ENCODE measurements around the gene BTBD9.

Gene BTBD9

DNA sequence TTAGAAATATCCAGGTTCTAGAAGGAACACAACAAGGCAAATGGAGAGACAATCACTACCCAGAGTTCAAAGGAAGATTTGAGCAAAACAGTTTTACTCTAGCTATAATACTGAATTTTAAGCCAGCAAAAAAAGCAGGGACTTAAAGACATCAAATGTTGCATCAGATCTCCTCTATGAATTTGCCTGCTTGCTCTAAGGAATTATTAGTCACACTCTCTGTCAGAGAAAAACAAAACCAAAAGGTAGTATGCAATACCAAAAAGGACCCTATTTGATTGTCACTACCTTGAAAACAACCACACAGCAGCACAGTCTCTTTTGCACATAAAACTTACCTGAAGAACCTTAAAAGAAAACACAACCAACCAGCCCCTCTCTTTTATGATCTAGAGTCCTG lies 46.3 kb downstream of the BTBD9 start:
- DNase-seq, result no peak

DNA sequence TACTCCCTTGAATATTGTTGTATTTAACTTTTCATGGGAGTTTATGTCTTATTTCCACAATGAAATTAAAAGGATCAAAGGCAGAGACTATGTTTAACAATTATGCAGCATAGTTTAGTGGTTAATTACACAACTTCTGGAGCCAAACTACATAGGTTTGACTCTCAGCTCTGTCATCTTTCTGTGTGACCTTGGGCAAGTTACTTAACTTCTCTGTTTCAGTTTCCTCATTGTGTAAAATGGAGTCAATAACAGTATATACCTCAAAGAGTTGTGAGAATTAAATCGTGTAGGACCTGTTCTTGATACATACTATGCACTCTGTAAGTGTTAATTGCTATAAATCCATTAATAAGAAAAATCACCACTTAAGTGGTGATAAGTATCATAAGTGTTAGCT lies 48.3 kb downstream of the BTBD9 start:
- no peak for DNase-seq

DNA sequence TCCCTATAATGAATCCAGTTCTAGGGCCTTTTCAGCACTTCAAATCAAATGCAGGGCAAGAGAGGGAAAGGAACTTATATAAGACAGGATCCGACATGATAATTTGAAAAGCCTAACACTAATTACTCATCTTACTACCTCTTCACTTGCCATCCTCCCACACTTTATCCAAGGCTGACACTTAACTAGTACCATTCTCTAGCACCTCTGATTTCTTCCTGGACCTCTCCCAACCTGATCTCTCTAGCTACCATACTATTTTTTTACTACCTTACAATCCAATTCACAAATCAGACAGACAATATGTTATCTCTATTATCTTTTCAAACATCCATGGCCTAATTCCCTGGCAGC lies 50.4 kb downstream of the BTBD9 start:
- DNase-seq, result no peak

DNA sequence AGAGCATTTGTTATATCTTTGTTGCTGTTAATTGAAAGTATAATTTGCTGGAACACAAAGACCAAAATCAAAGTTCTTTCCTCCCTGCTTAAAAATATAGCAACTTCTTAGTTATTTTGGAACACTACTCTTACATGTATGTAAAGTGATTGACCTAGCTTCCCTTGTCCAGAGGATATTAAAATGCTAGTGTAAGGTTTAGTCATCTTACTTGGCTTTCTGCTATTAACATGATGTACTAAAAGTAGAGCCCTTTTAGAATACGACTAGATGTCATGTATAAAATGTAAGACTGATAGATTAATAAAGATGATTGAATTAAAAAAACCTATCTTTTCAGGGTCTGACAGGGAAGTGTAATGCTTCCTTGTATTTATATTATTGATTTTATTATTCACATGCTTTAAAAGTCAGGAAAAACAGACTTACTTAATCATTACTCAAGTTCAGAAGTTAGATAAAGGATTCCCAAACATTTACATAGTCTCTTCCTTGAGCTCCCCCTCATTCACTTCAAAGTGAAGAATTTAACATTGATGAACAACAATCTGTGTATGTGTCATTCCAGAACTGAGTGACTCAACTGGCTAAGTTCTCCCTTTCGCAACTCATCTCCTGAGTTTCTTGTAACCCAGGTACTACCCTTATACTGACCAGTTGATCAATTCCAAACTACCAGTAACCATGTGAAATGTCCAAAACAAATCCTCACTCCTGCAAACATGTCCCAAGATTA lies 50.9 kb downstream of the BTBD9 start:
- DNase-seq, result no peak

DNA sequence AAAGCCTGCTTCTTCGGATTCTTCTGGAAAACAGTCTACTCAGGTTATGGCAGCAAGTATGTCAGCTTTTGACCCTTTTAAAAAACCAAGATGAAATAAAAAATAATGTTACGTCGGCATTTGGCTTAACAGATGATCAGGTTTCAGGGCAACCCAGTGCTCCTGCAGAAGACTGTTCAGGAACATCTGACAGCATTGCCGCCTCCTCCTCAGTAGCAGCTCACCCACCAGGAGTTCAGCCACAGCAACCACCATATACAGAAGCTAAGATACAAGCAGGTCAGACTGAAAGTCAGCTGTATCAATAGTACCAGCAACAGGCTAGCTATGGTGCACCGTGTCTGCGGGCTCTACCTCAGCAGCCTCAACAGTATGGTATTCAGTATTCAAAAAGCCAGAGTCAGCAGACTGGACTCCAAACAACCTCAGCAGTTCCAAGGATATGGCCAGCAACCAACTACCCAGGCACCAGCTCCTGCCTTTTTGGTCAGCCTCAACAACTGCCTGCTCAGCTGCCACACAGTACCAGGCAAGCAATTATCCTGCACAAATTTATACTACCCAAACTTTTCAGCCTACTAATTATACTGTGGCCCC lies 51.9 kb downstream of the BTBD9 start:
- no peak for DNase-seq

DNA sequence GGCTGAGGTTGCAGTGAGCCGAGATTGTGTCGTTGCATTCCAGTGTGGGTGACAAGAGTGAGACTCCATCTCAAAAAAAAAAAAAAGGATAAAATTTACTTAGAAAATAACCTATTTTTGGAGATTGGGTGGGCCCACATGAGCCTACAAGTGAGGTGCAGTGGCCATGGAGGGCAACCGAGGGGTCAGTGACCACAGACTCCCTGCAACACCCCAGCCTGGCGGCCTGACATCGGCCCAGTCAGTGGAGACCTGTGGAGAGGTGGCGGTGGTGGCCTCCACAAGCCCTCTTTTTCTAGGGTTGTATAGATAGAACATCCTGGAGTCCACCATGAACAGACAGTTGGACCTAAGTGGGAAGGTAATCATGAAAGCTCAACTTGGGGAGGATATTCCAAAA lies 52.7 kb downstream of the BTBD9 start:
- no peak for DNase-seq

DNA sequence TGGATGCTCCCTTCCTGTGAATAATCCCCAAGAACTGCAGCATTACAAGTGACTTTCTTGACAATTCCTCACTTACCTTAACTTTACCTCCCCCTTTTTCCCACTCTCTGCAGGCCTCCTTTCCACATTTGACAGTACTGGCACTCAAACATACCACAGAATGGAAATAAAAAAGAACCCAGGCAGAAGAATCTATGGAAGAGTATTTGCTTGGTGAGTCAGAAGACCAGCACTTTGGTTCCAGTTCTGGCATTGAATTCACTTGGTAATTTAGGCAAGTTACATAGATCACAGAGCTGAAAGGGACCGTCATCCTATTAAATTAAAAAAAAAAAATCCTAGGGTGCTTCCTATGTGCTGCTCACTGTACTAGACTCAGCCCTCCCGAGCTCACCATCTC lies 55.0 kb downstream of the BTBD9 start:
- no peak for DNase-seq

DNA sequence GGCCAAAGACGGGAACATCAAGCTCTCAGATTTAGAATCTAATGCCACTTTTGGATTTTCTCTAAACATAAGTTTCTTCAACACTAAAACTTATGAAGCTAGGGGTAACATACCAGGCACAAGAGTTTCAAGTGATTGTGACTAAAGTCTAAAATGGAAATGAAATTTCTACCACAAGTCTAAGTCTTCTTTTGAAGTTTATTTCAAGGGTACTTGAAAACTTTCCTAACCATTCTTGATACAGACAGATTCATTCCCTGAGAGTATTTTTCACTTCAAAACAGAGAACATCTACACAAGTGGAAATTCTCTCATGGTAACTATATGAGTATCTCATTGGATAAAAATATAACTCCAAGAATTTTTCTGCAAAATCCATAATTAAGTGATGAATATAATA lies 56.2 kb downstream of the BTBD9 start:
- no peak for DNase-seq

DNA sequence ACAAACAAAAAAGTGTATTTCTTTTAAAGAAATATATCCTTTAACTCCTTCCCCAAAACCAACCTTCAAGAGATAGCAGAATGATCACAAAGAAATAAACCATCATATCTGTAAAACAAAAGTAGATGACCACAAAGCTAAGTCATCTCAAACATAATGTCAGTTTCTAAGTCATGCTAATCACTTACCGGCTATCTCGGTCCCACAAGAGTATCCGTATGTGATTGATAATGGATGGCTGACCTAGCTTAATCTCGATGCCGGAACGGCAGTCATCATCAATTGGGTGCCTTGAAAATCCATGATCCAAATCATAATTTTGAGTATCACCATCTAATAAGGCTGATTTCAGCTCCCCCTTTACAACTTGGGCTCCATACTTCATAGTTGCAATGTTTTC lies 59.7 kb downstream of the BTBD9 start:
- DNase-seq, result no peak

DNA sequence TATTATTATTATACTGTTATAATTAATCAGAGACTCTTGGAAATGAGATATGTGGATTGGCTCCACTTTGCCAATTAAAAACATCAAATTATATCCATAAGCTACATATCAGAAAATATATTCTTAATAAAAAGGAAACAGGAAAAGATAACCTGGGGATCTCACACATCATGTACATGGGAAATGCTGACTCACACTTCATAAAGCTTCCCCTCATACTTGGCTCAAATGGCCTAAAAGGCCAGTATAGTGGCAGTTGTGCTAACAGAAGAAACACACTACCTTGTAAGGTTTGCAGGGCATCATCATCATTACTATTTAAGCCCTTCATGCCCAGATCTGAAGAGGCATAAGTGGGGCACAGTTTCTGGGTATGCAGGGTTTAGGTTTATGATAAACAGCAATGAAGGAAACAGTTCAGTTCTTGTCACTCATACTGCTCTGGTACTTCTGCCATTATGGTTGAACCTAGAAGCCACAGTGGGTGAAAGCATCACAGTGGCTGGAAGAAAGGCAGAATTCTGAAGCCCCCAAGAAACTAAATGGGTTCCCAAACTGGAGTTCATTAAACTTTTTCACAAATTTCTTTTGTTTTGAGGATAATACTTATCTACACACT lies 60.6 kb downstream of the BTBD9 start:
- DNase-seq, result no peak

DNA sequence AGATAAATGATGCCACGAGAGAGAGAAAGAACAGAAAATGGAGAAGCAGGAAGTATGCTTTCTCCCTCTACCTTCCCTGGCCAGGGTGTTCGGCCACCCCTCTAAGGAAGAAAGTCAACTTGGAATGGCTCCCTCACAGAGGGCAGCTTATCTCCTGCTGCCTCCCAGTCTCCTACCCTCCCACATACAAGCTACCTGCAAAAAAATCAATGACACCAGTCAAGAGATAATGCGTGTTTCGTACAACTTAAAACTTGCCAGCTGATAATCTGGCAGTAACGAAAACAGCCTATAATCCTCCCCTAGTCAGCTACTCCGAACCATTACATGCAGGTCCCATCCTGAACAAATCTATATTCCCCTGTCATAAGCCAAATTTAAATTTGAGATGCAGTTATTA lies 61.7 kb downstream of the BTBD9 start:
- DNase-seq, result no peak

DNA sequence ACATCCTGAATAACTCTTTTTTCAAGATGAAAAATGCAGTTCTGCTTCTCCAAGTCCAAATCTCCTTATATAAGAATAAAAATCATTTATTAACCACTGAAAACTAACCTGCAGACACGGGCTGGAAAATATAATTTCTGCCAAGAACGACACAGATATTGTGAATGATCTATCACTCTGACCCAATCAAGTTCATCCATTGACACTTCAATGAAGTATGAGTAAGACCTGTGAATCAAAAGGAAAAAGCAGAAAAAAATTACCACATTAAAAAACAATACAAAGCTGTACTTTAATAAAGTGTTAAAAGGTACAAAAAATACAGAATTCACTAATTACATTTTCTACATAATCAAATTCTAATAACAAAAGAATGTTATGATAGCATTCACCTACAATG lies 62.2 kb downstream of the BTBD9 start:
- DNase-seq, result no peak

DNA sequence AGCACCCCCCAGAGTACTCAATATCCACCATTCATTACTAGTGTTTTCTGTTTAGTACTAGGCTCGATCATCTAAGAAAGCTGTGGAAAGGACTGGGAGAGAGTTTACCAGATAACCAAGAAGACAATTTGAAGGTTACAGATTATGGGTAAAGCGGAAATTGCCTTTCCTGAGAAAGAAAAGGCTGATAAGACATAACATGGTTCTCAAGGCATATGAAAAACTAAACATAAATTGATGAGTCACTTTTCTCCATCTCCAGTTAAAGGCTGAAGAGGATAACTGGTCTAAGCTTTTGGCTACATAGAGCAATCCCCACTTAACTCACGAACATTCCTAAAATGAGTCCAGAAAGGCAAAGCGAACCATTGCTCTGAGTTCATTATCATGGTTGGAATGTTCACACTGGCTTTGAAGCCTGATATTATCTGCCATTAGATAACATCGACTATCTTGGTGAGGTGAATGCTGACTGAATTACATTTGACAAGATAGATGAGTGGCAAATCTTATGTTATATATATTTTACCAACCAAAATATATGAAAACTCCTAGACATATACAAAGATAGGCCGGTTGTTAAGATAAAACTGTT lies 65.8 kb downstream of the BTBD9 start:
- DNase-seq, result no peak

DNA sequence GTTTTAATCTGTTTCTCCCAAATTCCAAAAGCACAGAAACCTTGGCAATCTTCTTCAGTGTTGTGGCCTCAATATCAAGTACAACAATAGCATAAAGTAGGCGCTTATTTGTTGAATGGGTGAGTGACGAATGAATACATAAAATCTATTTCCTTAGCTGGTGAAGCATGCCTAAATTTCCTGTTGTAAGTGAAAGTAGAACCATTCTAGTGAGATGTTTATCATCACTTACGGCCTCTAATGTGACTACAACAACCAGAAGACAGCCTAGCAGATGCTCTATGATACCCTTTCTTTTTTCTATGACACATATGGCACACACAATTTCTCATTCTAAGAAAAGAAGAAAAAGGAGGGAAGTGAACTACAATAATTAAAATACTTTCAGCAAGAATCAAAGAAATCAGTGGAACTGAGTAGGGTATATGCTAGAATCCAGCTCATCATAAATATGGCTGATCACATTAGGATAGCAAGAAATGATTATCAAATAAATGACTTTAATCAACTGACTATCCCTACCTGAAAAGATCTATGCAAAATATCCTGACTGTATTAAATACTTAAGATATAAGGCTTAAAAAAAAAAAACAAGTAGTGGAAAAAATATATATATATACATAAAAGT lies 67.4 kb downstream of the BTBD9 start:
- DNase-seq, result no peak

DNA sequence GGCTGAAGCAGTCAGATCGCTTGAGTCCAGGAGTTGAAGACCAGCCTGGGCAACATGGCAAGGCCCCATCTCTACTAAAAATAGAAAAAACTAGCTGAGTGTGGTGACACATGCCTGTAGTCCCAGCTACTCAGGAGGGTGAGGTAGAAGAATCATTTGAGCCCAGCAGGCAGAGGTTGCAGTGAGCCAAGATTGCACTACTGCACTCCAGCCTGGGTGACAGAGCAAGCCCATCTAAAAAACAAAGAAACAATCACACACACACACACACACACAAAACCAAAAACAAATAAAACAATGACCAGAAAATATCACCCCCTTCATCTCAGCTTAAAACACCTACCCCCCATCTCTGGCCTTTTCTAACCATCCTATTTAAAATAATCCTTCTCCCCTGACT lies 68.0 kb downstream of the BTBD9 start:
- no peak for DNase-seq

DNA sequence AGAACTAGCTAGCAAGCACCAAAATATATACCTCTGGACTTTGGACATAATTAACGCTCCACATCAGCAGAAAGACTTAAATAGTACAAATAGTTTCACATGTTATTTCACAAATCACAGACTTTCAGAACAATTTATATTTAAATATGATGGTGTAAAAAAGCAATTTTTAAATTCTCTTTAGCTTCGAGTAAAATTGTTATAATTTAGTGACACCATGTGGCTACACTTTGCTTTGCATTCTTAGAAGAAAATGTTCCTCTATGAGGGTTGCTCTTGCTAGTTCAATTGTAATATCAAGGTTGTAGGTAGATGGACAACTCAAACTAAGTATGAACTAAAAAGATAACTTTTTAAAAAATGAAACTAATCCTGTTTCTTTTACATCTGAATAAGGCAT lies 69.0 kb downstream of the BTBD9 start:
- DNase-seq, result no peak

DNA sequence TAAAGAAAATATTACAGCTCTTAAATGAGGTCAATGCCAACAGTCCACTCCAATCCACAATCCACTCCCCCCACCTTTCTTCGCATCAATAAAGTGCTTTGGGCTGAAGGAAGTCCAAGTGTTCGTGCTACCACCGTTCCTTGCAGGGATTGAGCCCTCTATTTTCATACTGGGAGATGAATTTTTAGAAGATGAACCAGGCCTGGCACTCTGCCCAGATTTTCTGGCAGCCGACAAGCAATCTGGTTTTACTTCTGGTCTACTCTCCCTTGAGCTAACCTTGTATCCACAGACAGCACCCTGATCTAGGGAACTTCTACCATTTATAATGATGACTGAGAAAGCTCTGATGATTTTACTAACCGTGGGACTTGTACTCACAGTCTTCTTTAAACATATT lies 72.3 kb downstream of the BTBD9 start:
- no peak for DNase-seq

DNA sequence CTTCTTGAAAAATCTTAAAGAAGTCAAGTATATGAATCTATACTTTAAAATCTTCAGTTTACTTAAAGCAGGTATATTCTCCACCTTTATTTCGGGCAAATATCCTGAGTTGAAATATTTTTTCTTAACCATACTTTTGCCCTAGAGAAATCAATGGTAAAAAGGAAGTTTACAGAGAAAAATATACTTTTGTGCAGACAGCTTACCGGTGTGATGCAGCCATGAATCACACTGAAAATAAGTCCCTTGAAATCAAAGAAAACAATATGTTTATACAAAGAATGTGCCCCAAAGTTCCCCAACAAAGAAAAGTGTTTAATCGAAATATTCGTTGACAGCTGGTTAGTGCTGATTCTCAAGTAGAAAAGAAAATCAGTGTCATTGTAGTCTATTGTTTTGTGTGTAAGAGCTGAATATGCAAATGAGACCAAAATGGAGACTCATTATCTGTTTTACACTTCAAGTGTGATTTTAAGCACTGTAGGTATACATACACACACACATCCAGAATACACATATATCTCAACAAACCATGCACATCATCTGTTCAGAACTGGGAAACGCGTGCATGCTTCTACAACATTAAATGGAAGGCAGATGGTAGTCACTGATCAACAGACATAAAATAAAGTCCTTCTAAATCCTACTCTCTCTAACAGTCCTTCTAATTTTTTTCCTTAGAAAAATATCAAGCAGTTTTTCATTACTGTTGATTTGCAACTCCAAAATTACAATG lies 73.3 kb downstream of the BTBD9 start:
- no peak for DNase-seq

DNA sequence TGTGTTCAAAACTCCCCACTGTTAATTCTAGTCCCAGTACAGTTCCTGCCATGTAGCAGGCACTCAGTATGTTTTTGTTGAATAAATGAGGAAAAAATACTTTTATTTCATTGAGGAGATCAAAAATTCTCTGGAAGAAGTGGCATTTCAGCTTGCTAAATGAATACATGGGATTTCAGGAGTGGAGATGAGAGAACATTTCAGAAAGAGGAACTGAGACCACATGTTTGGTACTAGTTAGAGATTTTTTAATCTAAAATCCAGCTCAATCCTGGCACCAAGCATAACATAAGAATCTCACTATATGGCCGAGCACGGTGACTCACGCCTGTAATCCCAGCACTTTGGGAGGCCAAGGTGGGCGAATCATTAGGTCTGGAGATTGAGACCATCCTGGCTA lies 75.4 kb downstream of the BTBD9 start:
- no peak for DNase-seq

DNA sequence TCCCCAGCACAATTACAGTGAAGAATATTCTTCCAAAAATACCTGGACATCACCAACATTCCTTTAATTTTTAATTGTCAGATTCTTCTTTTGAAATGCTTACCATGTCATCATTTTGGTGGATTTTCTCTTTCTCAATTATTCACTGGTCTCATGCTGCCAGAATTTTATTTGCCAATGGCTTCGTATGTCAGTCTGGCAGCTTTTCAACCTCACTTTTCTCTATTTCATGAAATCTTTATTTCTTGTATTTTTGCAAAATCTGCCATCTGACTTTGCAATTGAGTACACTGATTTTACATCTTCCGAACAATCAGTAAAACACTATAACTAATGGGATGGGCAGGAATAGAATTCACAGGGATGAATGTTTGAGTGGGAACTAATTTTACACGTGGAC lies 84.1 kb downstream of the BTBD9 start:
- no peak for DNase-seq

DNA sequence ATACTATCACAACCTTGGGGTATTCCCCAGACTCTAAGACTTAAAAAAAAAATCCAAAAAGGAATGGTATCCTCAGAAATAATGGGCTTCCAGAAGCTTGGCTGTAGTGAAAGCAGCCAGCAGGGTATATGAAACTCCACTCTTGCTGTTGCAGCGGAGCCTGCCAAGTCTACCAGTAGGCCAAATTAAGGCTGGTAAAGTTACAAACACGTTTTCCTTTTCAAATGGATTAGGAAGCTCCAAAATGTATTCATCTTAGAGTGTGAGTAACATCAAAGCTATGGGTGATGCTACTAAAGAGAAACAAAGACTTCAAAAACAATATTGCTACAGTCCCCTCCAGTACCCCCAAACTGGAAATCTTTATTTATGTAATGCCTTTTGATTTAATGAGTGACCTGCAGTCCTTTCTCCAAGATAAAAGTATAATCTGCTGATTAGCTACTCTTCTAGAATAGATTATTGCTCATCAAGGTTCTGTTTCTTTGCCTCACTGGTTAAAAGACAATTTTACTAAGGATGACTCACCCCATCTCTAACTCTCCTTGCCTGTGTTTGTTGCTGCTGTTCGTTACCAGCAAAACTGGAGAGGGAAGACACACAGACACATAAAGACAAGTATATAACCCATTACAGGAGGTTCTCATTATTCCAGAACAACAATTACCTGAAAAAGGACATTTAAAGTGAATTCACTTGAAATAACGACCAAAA lies 84.9 kb downstream of the BTBD9 start:
- no peak for DNase-seq

DNA sequence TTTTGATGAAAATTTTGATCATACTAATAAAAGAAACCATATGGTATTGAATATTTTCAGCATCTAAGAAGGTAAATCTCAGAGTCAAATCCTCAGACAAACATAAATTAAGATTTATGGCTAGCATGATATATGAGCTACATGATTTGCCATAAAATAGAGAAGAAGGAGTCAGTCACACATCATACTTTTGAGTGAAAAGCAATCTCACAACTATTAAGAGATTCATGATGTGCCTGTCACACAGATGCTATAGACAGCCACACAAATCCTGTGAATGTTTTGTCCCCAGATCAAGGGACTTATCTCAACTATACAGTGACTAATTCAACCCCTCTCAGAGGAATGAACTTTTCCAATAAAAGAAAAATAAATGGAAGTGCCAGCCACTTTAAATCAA lies 85.7 kb downstream of the BTBD9 start:
- no peak for DNase-seq

DNA sequence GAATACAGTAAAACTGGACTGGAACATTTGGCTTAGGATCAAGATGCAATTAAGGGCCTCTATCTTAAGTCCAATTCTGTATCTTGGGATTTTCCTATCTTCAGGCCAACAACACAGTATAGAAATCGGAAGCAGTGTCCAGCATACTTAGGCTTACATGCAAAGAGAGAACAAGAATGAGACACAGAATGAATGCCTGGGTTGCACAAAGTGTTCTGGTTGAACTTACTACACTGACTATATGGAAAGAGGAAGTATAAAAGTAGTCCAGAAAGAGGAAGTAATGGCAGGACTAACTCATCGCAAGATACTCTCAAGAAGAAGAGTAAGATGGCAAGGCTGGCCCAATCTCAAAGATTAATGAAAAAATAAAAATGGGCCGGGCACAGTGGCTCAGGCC lies 87.6 kb downstream of the BTBD9 start:
- DNase-seq, result peak; percentile 52

All from GDM1 (cell line).